Measurements from ENCODE around the gene VAT1L. TPM values are rescaled to one million over a fixed set of nuclear protein-coding genes. Genes with fewer than 3 reads are reported as not detected.
A peak's percentile ranks its signal among the peaks of the same experiment; 100 is the strongest.
"Not testable (repeated sequence)": the region's sequence is repeated elsewhere in the genome, so short reads cannot be mapped to it uniquely, and the experiment has no call there.

VAT1L gene
- total RNA-seq, 1 donor from 2014 or later: not detected

DNA sequence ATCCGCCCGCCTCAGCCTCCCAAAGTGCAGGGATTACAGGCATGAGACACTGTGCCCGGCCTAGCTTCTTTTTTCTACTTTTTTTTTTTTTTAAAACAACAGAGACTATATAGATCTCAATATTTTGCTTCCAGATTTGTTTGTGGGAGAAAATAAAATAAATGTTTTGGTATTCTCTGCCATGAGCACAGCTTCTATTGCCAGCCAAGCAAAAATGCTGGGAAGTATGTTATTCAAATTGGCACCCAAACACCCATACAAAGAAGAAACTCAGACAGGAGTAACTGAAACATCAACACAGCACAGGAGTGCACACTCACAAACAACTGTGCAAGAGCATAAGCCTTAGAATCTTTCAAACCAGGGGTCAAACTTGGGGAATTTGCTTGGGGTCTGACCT is 196.7 kb downstream of the VAT1L start:
- Histone ChIP-seq H3K27me3 (ENCODE audit: control insufficient read depth, insufficient read depth, low read length) (no peaks in the 10 kb centered on the region), H3K36me3 (ENCODE audit: control insufficient read depth, insufficient read depth, low read length) (no peaks in the 10 kb centered on the region), H3K4me3 (ENCODE audit: low read depth, low read length) (no peak overlapping the region)
- TF ChIP-seq, protein P1, sequence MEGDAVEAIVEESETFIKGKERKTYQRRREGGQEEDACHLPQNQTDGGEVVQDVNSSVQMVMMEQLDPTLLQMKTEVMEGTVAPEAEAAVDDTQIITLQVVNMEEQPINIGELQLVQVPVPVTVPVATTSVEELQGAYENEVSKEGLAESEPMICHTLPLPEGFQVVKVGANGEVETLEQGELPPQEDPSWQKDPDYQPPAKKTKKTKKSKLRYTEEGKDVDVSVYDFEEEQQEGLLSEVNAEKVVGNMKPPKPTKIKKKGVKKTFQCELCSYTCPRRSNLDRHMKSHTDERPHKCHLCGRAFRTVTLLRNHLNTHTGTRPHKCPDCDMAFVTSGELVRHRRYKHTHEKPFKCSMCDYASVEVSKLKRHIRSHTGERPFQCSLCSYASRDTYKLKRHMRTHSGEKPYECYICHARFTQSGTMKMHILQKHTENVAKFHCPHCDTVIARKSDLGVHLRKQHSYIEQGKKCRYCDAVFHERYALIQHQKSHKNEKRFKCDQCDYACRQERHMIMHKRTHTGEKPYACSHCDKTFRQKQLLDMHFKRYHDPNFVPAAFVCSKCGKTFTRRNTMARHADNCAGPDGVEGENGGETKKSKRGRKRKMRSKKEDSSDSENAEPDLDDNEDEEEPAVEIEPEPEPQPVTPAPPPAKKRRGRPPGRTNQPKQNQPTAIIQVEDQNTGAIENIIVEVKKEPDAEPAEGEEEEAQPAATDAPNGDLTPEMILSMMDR (IDR thresholded peaks at IDR 0.05; ENCODE audit: insufficient read depth, low read length, severe bottlenecking): no peak
- DNase-seq (ENCODE audit: low read depth) (no peak), FAIRE-seq (no peak)

DNA sequence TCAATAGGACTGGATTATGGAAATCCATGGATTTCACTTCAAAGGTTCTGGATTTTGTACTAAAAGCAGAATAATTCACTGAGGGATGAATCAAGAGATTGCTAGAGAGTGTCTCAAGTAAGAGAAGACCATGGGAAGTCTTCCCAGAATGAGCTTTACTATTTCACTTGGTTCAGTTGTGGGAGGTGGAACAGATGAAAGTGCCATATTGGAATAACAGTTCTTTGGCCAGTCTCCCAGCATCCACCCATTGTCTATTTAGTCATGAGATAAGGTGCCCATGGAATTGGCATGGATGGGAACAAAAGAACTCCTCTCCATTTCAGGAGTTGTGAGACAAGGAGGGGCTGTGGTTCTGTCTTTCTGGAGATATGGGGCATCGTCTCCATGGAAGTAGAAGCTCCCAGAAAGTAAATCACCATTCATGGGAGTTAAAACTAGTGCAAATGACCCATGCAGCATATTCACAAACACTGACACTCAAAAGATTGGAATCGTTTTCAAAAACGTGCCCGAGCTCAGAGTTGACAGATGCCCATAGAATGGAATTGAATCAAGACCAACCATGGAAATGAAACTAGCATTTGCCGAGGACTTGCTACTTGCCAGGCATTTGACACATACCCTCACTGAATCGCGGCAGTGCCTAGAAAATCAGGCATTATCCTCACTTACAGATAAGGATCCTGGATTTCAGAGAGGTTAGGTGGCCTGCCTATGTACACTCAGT is 197.8 kb downstream of the VAT1L start:
- no peaks in the 10 kb centered on the region for H3K36me3 ChIP-seq (ENCODE audit: control insufficient read depth, insufficient read depth, low read length)
- H3K4me3 ChIP-seq (ENCODE audit: low read depth, low read length): no peak overlapping the region
- TF ChIP-seq, protein P1 (IDR thresholded peaks at IDR 0.05; ENCODE audit: insufficient read depth, low read length, severe bottlenecking): no peak
- no peak for DNase-seq (ENCODE audit: low read depth)
- H3K27me3 ChIP-seq (ENCODE audit: control insufficient read depth, insufficient read depth, low read length): no peaks in the 10 kb centered on the region
- FAIRE-seq: peak; percentile 36

DNA sequence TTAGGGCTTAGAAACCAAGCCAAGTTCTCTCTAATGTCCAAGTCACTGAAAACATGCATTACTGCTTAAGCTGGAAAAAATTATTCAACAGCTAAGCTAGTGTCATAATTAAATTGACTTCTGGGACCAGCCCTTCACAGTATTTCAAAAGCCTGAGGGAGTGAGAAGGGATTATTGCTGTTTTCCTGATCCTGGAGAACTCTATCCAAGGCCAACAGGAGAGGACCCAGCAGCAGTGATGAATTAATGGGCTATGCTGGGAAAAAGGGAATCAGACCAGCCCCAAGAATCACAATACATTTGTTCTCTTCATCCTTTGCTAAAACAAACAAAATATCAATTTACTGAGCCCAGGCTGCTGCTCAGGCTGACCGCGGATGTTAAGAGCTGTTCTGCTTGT is 199.4 kb downstream of the VAT1L start:
- DNase-seq (ENCODE audit: low read depth) (no peak), FAIRE-seq (no peak)
- H3K4me3 ChIP-seq (ENCODE audit: low read depth, low read length): no peak overlapping the region
- TF ChIP-seq, protein P1 (IDR thresholded peaks at IDR 0.05; ENCODE audit: insufficient read depth, low read length, severe bottlenecking): no peak
- H3K36me3 ChIP-seq (ENCODE audit: control insufficient read depth, insufficient read depth, low read length): no peaks in the 10 kb centered on the region
- H3K27me3 ChIP-seq (ENCODE audit: control insufficient read depth, insufficient read depth, low read length): no peaks in the 10 kb centered on the region

DNA sequence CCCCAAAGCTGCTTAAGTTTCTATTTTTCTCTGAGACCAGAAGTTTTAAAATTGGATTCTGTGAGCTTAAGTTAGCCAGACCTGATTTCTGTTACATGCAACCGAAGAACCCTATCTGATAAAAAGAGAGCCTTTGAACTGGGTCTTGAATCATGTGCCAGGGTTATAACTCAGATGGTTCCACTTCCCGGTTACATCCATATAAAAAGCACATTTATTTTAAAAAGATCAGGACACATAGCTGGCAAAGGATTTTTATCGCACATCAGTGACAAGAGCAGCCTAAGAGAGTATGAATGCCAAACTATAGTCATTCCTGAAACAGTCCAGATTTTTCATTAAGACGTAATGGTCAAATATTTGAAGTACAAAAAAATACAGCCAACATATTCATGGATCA is 201.5 kb downstream of the VAT1L start:
- no peak for DNase-seq (ENCODE audit: low read depth)
- no peaks in the 10 kb centered on the region for H3K27me3 ChIP-seq (ENCODE audit: control insufficient read depth, insufficient read depth, low read length)
- no peak for FAIRE-seq
- H3K36me3 ChIP-seq (ENCODE audit: control insufficient read depth, insufficient read depth, low read length): no peaks in the 10 kb centered on the region
- H3K4me3 ChIP-seq (ENCODE audit: low read depth, low read length): no peak overlapping the region
- TF ChIP-seq, protein P1 (IDR thresholded peaks at IDR 0.05; ENCODE audit: insufficient read depth, low read length, severe bottlenecking): no peak

DNA sequence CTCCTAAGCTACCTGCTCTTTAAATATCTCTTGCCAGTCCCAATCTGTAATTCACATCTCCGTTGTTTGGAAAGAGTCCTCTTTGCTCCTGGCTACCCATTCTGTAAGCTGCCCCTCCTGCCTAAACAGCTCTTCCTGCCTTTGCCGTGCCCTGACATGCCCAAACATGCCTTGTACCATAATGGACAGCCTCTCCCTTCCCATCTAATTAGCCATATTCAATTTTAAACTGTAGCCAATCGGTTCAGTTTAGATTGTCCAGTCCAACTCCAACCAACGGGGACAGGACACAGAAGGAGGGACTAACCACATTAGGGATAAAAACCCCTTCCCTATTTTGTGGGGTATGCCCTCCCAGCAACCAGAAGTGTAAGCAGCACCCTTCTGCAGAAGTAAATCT is 203.3 kb downstream of the VAT1L start:
- Histone ChIP-seq H3K4me3 (ENCODE audit: low read depth, low read length) (no peak overlapping the region), H3K36me3 (ENCODE audit: control insufficient read depth, insufficient read depth, low read length) (no peaks in the 10 kb centered on the region), H3K27me3 (ENCODE audit: control insufficient read depth, insufficient read depth, low read length) (no peaks in the 10 kb centered on the region)
- no peak for FAIRE-seq
- TF ChIP-seq, protein P1 (IDR thresholded peaks at IDR 0.05; ENCODE audit: insufficient read depth, low read length, severe bottlenecking): no peak
- DNase-seq (ENCODE audit: low read depth): no peak

DNA sequence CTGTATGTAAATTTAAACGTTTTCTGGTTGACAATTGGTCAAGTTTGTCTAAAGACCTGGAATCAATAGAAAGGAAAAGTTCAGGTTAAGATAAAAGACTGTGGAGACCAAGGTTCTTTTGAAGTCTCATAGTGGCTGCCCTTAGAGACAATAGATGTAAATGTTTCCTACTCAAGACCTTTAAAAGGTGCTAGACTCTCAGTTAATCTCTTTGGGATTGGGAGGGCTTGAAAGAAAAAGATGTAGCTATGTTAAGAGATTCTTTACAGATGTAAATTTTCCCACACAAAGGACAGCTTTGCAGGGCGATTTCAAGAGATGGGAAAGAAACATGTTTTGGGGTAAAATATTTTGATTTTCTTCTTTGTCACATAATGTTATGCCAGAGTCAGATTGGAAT is 204.0 kb downstream of the VAT1L start:
- H3K4me3 ChIP-seq (ENCODE audit: low read depth, low read length); FAIRE-seq; H3K27me3 ChIP-seq (ENCODE audit: control insufficient read depth, insufficient read depth, low read length); H3K36me3 ChIP-seq (ENCODE audit: control insufficient read depth, insufficient read depth, low read length); DNase-seq (ENCODE audit: low read depth): not testable (repeated sequence)
